T-helper 1 cell treated with Interleukin-12 subunit alpha and Interleukin-12 subunit beta and Interleukin-4 antibody, amounts not matched to agents 30 ng/mL and 1 ng/mL, for 36 hours (primary cell): ENCODE measurements around the gene CAV1. TPM values are rescaled to one million over a fixed set of nuclear protein-coding genes. Genes with fewer than 3 reads are reported as not detected.
"Not testable (repeated sequence)": the region's sequence is repeated elsewhere in the genome, so short reads cannot be mapped to it uniquely, and the experiment has no call there.

Experiments used
- intact Hi-C: fragments of 100-400 bp; cut with micrococcal nuclease; formaldehyde crosslinking; loops from one replicate; pipeline ENCODE4 v1.15.1; 2024
- total RNA-seq: library from RNA; stranded (reverse); gene quantifications from 2 replicates; pipeline ENCODE4 v1.2.3, GENCODE V29; 2022

Gene CAV1
- total RNA-seq = 0.12 and 0.29 TPM in 2 replicates

GRCh38 chr7:116524609-116525297, at the start of gene CAV1:
CAV1 (plus strand) TSS chr7:116525036; CDS start chr7:116525063, 27 bp downstream.
- intact Hi-C loops = loop anchor here (1.0 to 5.0 kb wide), 3 partner anchors 14 to 338 kb away; partner anchors contain the start of gene CAPZA2

- intact Hi-C loops = no loop called here
These were observed 47.2 kb upstream of the CAV1 start for GRCh38 chr7:116477625-116478024.

- intact Hi-C loops = no loop called here
These were observed 46.0 kb upstream of the CAV1 start for GRCh38 chr7:116478834-116479233.

- intact Hi-C loops = no loop called here
These were observed 41.4 kb upstream of the CAV1 start for GRCh38 chr7:116483271-116483942.

- intact Hi-C loops = not testable (repeated sequence)
These were observed 40.4 kb upstream of the CAV1 start for GRCh38 chr7:116484389-116484788.

GRCh38 chr7:116487907-116488521, 36.8 kb upstream of the CAV1 start:
- intact Hi-C loops = no loop called here

GRCh38 chr7:116490351-116490750, 34.5 kb upstream of the CAV1 start:
- intact Hi-C loops = no loop called here

GRCh38 chr7:116491887-116492653, 32.8 kb upstream of the CAV1 start:
- intact Hi-C loops = no loop called here

GRCh38 chr7:116492654-116493109, 32.2 kb upstream of the CAV1 start:
- intact Hi-C loops = no loop called here

GRCh38 chr7:116493449-116493848, 31.4 kb upstream of the CAV1 start:
- intact Hi-C loops = no loop called here

- intact Hi-C loops = no loop called here
These were observed 30.4 kb upstream of the CAV1 start for GRCh38 chr7:116494472-116494871.

GRCh38 chr7:116495736-116496135, 29.1 kb upstream of the CAV1 start:
- intact Hi-C loops = no loop called here

GRCh38 chr7:116496653-116497052, 28.2 kb upstream of the CAV1 start:
- intact Hi-C loops = no loop called here

GRCh38 chr7:116497708-116498107, 27.1 kb upstream of the CAV1 start:
- intact Hi-C loops = no loop called here

- intact Hi-C loops = loop anchor here (1.0 kb wide), 2 partner anchors 12 to 25 kb away; no protein-coding TSS in a partner anchor
These were observed 25.4 kb upstream of the CAV1 start, which contains the start of gene CAV2 for GRCh38 chr7:116499168-116500077. CAV2 (plus strand) TSS chr7:116499738; CDS start chr7:116499782, 44 bp downstream.

GRCh38 chr7:116500078-116500853, 24.6 kb upstream of the CAV1 start:
- intact Hi-C loops = loop anchor here (1.0 kb wide), 2 partner anchors 11 to 24 kb away; no protein-coding TSS in a partner anchor

GRCh38 chr7:116501425-116502167, 23.2 kb upstream of the CAV1 start:
- intact Hi-C loops = no loop called here

GRCh38 chr7:116502201-116503096, 22.4 kb upstream of the CAV1 start:
- intact Hi-C loops = no loop called here
